Epithelial cell of esophagus (primary cell): ENCODE results near the gene MAPK7.

Experiments
- DNase-seq: peaks from one replicate; pipeline ENCODE4 v3.0.0; 2010; ENCODE audit warnings: low read depth
- H3K4me3 ChIP-seq: 2 replicates; pipeline ENCODE4 v1.5.1; 2011; ENCODE audit warnings: mild to moderate bottlenecking, low read length, control low read depth
- CTCF ChIP-seq: IDR thresholded peaks from 2 replicates; pipeline ENCODE4 v1.5.1; 2011; ENCODE audit warnings: low read depth, mild to moderate bottlenecking, low read length, control low read depth, inconsistent platforms; ENCODE audit not compliant: insufficient read depth; ENCODE audit errors: missing control alignments

Gene MAPK7

GRCh38 chr17:19343256-19343630 lies 35.1 kb upstream of the MAPK7 start:
- no peak for DNase-seq
- H3K4me3 ChIP-seq: no peak overlapping the region
- no peak for TF ChIP-seq CTCF

- DNase-seq: no peak
Measured at GRCh38 chr17:19343671-19344151, 34.6 kb upstream of the MAPK7 start.

GRCh38 chr17:19344311-19345066 lies 33.8 kb upstream of the MAPK7 start:
- no peak for DNase-seq
- no peak for TF ChIP-seq CTCF
- no peak overlapping the region for H3K4me3 ChIP-seq

More at GRCh38 chr17:19343671-19344151, 34.6 kb upstream of the MAPK7 start:
- no peak overlapping the region for H3K4me3 ChIP-seq
- no peak for TF ChIP-seq CTCF

- no peak for DNase-seq
- TF ChIP-seq CTCF: no peak
- H3K4me3 ChIP-seq: no peak overlapping the region
Measured at GRCh38 chr17:19345067-19345460, 33.2 kb upstream of the MAPK7 start.

- DNase-seq: no peak
- H3K4me3 ChIP-seq: no peak overlapping the region
- no peak for TF ChIP-seq CTCF
Measured at GRCh38 chr17:19345486-19346350, 32.6 kb upstream of the MAPK7 start.

GRCh38 chr17:19346351-19347255 lies 31.7 kb upstream of the MAPK7 start:
- TF ChIP-seq CTCF: no peak
- H3K4me3 ChIP-seq: no peak overlapping the region
- DNase-seq: peak; percentile 65
